PC-9 (cell line): Measurements from ENCODE around the gene RNF145.

Experiments used
- CTCF ChIP-seq: fragments of 200-600 bp; sonication (generic); conservative IDR thresholded peaks from 2 replicates; pipeline ENCODE4 v1.6.1; 2017; ENCODE audit warnings: mixed run types, antibody characterized with exemption, mild to moderate bottlenecking, moderate library complexity
- EZH2 ChIP-seq: fragments of 200-600 bp; sonication (generic); IDR thresholded peaks from 2 replicates; pipeline ENCODE4 v1.8.0; 2017; ENCODE audit warnings: antibody characterized with exemption, low read depth

- TF ChIP-seq CTCF = no peak
- no peak for TF ChIP-seq EZH2
These were observed 47.7 kb upstream of the RNF145 start for GRCh38 chr5:159257007-159257406.
